ENCODE results near the gene SDS.

Gene SDS

GRCh38 chr12:113384778-113385177 lies 18.9 kb downstream of the SDS start:
- DNase-seq, result no peak
- Histone ChIP-seq H3K27ac (ENCODE audit: low read length) (no peak overlapping the region), H3K9ac (ENCODE audit: low read length) (no peak overlapping the region), H3K4me1 (ENCODE audit: low read length) (no peaks in the 10 kb centered on the region), H3K9me2 (replicated peaks; ENCODE audit: insufficient read depth, low read length) (no peaks in the 10 kb centered on the region), H3K79me2 (ENCODE audit: low read length) (no peaks in the 10 kb centered on the region), H4K20me1 (ENCODE audit: insufficient read depth, low read length) (no peaks in the 10 kb centered on the region), H3K9me3 (replicated peaks; ENCODE audit: insufficient read depth, low read length) (no peaks in the 10 kb centered on the region), H3K27me3 (replicated peaks; ENCODE audit: insufficient read depth, low read length) (no peaks in the 10 kb centered on the region), H3F3A (ENCODE audit: insufficient read depth, low read length) (no peaks in the 10 kb centered on the region), H3K4me3 (ENCODE audit: low read length) (no peak overlapping the region), H3K4me2 (ENCODE audit: low read depth, low read length) (no peak overlapping the region), H2AFZ (ENCODE audit: low read length) (no peak overlapping the region), H3K36me3 (replicated peaks; ENCODE audit: insufficient read depth, low read length) (no peaks in the 10 kb centered on the region)
- no peak for TF ChIP-seq EZH2phosphoT487 (IDR thresholded peaks at IDR 0.05; ENCODE audit: low read length)
- TF ChIP-seq EZH2 (optimal IDR thresholded peaks at IDR 0.05; ENCODE audit: low read depth, low read length), result no peak
- TF ChIP-seq CTCF (IDR thresholded peaks at IDR 0.05; ENCODE audit: low read length), result no peak

GRCh38 chr12:113382206-113382605 lies 21.5 kb downstream of the SDS start:
- H3K27me3 ChIP-seq (replicated peaks; ENCODE audit: insufficient read depth, low read length), result no peaks in the 10 kb centered on the region
- H3K79me2 ChIP-seq (ENCODE audit: low read length), result no peaks in the 10 kb centered on the region
- no peaks in the 10 kb centered on the region for H3K9me2 ChIP-seq (replicated peaks; ENCODE audit: insufficient read depth, low read length)
- no peak for DNase-seq
- H4K20me1 ChIP-seq (ENCODE audit: insufficient read depth, low read length), result no peaks in the 10 kb centered on the region
- no peaks in the 10 kb centered on the region for H3K9me3 ChIP-seq (replicated peaks; ENCODE audit: insufficient read depth, low read length)
- H3K4me1 ChIP-seq (ENCODE audit: low read length), result no peaks in the 10 kb centered on the region
- no peak overlapping the region for H2AFZ ChIP-seq (ENCODE audit: low read length)
- H3K36me3 ChIP-seq (replicated peaks; ENCODE audit: insufficient read depth, low read length), result no peaks in the 10 kb centered on the region
- no peak overlapping the region for H3K9ac ChIP-seq (ENCODE audit: low read length)
- H3F3A ChIP-seq (ENCODE audit: insufficient read depth, low read length), result no peaks in the 10 kb centered on the region
- no peak overlapping the region for H3K4me2 ChIP-seq (ENCODE audit: low read depth, low read length)
- H3K4me3 ChIP-seq (ENCODE audit: low read length), result no peak overlapping the region
- TF ChIP-seq EZH2 (optimal IDR thresholded peaks at IDR 0.05; ENCODE audit: low read depth, low read length) (no peak), EZH2phosphoT487 (IDR thresholded peaks at IDR 0.05; ENCODE audit: low read length) (no peak), CTCF (IDR thresholded peaks at IDR 0.05; ENCODE audit: low read length) (no peak)
- H3K27ac ChIP-seq (ENCODE audit: low read length), result no peak overlapping the region

GRCh38 chr12:113381220-113381619 lies 22.5 kb downstream of the SDS start:
- no peaks in the 10 kb centered on the region for H3K36me3 ChIP-seq (replicated peaks; ENCODE audit: insufficient read depth, low read length)
- H3K4me3 ChIP-seq (ENCODE audit: low read length), result no peak overlapping the region
- no peaks in the 10 kb centered on the region for H3F3A ChIP-seq (ENCODE audit: insufficient read depth, low read length)
- no peaks in the 10 kb centered on the region for H4K20me1 ChIP-seq (ENCODE audit: insufficient read depth, low read length)
- H2AFZ ChIP-seq (ENCODE audit: low read length), result no peak overlapping the region
- no peak overlapping the region for H3K9ac ChIP-seq (ENCODE audit: low read length)
- no peak for TF ChIP-seq EZH2phosphoT487 (IDR thresholded peaks at IDR 0.05; ENCODE audit: low read length)
- no peak for TF ChIP-seq CTCF (IDR thresholded peaks at IDR 0.05; ENCODE audit: low read length)
- no peak for TF ChIP-seq EZH2 (optimal IDR thresholded peaks at IDR 0.05; ENCODE audit: low read depth, low read length)
- H3K79me2 ChIP-seq (ENCODE audit: low read length), result no peaks in the 10 kb centered on the region
- H3K9me3 ChIP-seq (replicated peaks; ENCODE audit: insufficient read depth, low read length), result no peaks in the 10 kb centered on the region
- H3K27ac ChIP-seq (ENCODE audit: low read length), result no peak overlapping the region
- no peaks in the 10 kb centered on the region for H3K4me1 ChIP-seq (ENCODE audit: low read length)
- DNase-seq, result no peak
- H3K4me2 ChIP-seq (ENCODE audit: low read depth, low read length), result no peak overlapping the region
- no peaks in the 10 kb centered on the region for H3K27me3 ChIP-seq (replicated peaks; ENCODE audit: insufficient read depth, low read length)
- H3K9me2 ChIP-seq (replicated peaks; ENCODE audit: insufficient read depth, low read length), result no peaks in the 10 kb centered on the region

Data from MM.1S (cell line).